Measurements from ENCODE around the gene LAMA3. TPM values are rescaled to one million over a fixed set of nuclear protein-coding genes. Genes with fewer than 3 reads are reported as not detected.

Gene LAMA3
- total and polyA plus RNA-seq, 10 of the 15 experiments (the other 5 are each of a cell fraction or from before 2014, with no cell fraction given) = 0.37 to 6.5 (median 5.4) TPM

GRCh38 chr18:23966909-23967308 is 277.7 kb downstream of the LAMA3 start:
- H3K27ac ChIP-seq (ENCODE audit: control insufficient read depth, insufficient read depth) = no peak overlapping the region

GRCh38 chr18:23967321-23968089 is 278.3 kb downstream of the LAMA3 start:
- WGBS (ENCODE audit: insufficient coverage, insufficient replicate concordance, low lambda C conversion rate, missing lambda C conversion rate) = 20% methylated on average over 9 of the region's 9 CpGs
- peak overlapping the region; percentile 62 for H3K4me2 ChIP-seq (ENCODE audit: control insufficient read depth, insufficient read depth)
- CTCF ChIA-PET = interaction anchor here (0.7 to 2.5 kb wide), 10 partner anchors 15 to 215 kb away, joined by 3 to 10 read pairs (median 4); no protein-coding TSS in a partner anchor
- no peak overlapping the region; the same call in 1 of the 2 replicates for H3K27ac ChIP-seq (ENCODE audit: control insufficient read depth, insufficient read depth)
- H3K4me1 ChIP-seq (ENCODE audit: control insufficient read depth, insufficient read depth, low read length) = peaks cover 37% of the 10 kb centered on the region
- RAD21 ChIA-PET (ENCODE audit: unreplicated experiment) = interaction anchor here (1.0 to 2.2 kb wide), 10 partner anchors 14 to 522 kb away, joined by 3 to 8 read pairs (median 4); partner anchors contain the start of gene TTC39C
- DNase-seq (ENCODE audit: low read depth, low spot score) (peak; percentile 53), FAIRE-seq (no peak), ATAC-seq (peak; percentile 72)
- intact Hi-C loops (cut with micrococcal nuclease; ENCODE audit: unreplicated experiment) (no loop called here), in situ Hi-C loops (cut with MboI) (loop anchor here (5.0 kb wide), 1 partner anchor 145 kb away; no protein-coding TSS in a partner anchor)
- H2AFZ ChIP-seq (ENCODE audit: control insufficient read depth, low read depth, low read length) = peak overlapping the region; percentile 16; the same call in 1 of the 2 replicates
- no peak overlapping the region for H3K9ac ChIP-seq (ENCODE audit: control insufficient read depth, insufficient read depth, low read length)
- H3K36me3 ChIP-seq (ENCODE audit: control insufficient read depth in 2 of 2, insufficient read depth in 2 of 2, low read length in 1 of 2) = no peaks in the 10 kb centered on the region
- H3K9me3 ChIP-seq (replicated peaks; ENCODE audit: control insufficient read depth, insufficient read depth, low read length) = no peaks in the 10 kb centered on the region; the same call in 2 of the 3 replicates
- POLR2A ChIA-PET = interaction anchor here (2.5 kb wide), 1 partner anchor 13 kb away, joined by 7 read pairs; no protein-coding TSS in a partner anchor
- no peaks in the 10 kb centered on the region for H3K79me2 ChIP-seq (ENCODE audit: control insufficient read depth, insufficient read depth, low read length)
- SMC1A ChIA-PET (ENCODE audit: uncharacterized antibody, unreplicated experiment) = interaction anchor here (0.5 to 2.7 kb wide), 16 partner anchors 8 to 150 kb away, joined by 3 to 11 read pairs (median 4); no protein-coding TSS in a partner anchor
- no peaks in the 10 kb centered on the region for H3K27me3 ChIP-seq (replicated peaks in 1 of 2; ENCODE audit: control insufficient read depth in 2 of 2, insufficient read depth in 2 of 2, low read length in 1 of 2)
- 0 out of 2 replicates have a peak overlapping the region, but pooled peaks have one; percentile 9 for H3K4me3 ChIP-seq
- no peaks in the 10 kb centered on the region for H4K20me1 ChIP-seq (ENCODE audit: control insufficient read depth, insufficient read depth)
- BruUV-seq (replicated peaks) = no TSS peak
- TF ChIP-seq PRDM15 (CRISPR knock-in tag; IDR thresholded peaks at IDR 0.05) = no peak
- no peak for TF ChIP-seq CREM (IDR thresholded peaks at IDR 0.05; ENCODE audit: low read depth)
- peak; percentile 31; the same call in 1 of the 2 replicates for TF ChIP-seq MXI1 (IDR thresholded peaks at IDR 0.05; ENCODE audit: low read depth, low read length)
- TF ChIP-seq EED (IDR thresholded peaks at IDR 0.05; ENCODE audit: low read depth) = 0 out of 2 replicates have a peak, but pooled peaks have one; percentile 29
- TF ChIP-seq E2F4 (IDR thresholded peaks at IDR 0.05; ENCODE audit: low read depth, low read length) = no peak

More at GRCh38 chr18:23966909-23967308, 277.7 kb downstream of the LAMA3 start:
- intact Hi-C loops (cut with micrococcal nuclease; ENCODE audit: unreplicated experiment) (no loop called here), in situ Hi-C loops (cut with MboI) (loop anchor here (5.0 kb wide), 1 partner anchor 145 kb away; no protein-coding TSS in a partner anchor)
- no TSS peak for BruUV-seq (replicated peaks)
- Histone ChIP-seq H3K9ac (ENCODE audit: control insufficient read depth, insufficient read depth, low read length) (no peak overlapping the region), H4K20me1 (ENCODE audit: control insufficient read depth, insufficient read depth) (no peaks in the 10 kb centered on the region), H3K79me2 (ENCODE audit: control insufficient read depth, insufficient read depth, low read length) (no peaks in the 10 kb centered on the region), H2AFZ (ENCODE audit: control insufficient read depth, low read depth, low read length) (no peak overlapping the region), H3K4me3 (no peak overlapping the region), H3K4me1 (ENCODE audit: control insufficient read depth, insufficient read depth, low read length) (peaks cover 33% of the 10 kb centered on the region), H3K27me3 (replicated peaks in 1 of 2; ENCODE audit: control insufficient read depth in 2 of 2, insufficient read depth in 2 of 2, low read length in 1 of 2) (no peaks in the 10 kb centered on the region), H3K9me3 (replicated peaks; ENCODE audit: control insufficient read depth, insufficient read depth, low read length) (no peaks in the 10 kb centered on the region; the same call in 2 of the 3 replicates), H3K4me2 (ENCODE audit: control insufficient read depth, insufficient read depth) (no peak overlapping the region; the same call in 1 of the 2 replicates), H3K36me3 (ENCODE audit: control insufficient read depth in 2 of 2, insufficient read depth in 2 of 2, low read length in 1 of 2) (no peaks in the 10 kb centered on the region)
- CTCF ChIA-PET = interaction anchor here (0.7 to 2.5 kb wide), 10 partner anchors 11 to 214 kb away, joined by 3 to 10 read pairs (median 4); no protein-coding TSS in a partner anchor
- 90% methylated on average over 8 of the region's 8 CpGs for WGBS (ENCODE audit: insufficient coverage, insufficient replicate concordance, low lambda C conversion rate, missing lambda C conversion rate)
- SMC1A ChIA-PET (ENCODE audit: uncharacterized antibody, unreplicated experiment) = interaction anchor here (0.5 to 2.7 kb wide), 14 partner anchors 9 to 152 kb away, joined by 3 to 11 read pairs (median 4); no protein-coding TSS in a partner anchor
- RAD21 ChIA-PET (ENCODE audit: unreplicated experiment) = interaction anchor here (0.7 to 2.2 kb wide), 10 partner anchors 14 to 522 kb away, joined by 3 to 8 read pairs (median 4); partner anchors contain the start of gene TTC39C
- DNase-seq (ENCODE audit: low read depth, low spot score) (no peak), FAIRE-seq (no peak), ATAC-seq (no peak)
- POLR2A ChIA-PET = no interaction called here
- TF ChIP-seq TCF12 (IDR thresholded peaks at IDR 0.05; ENCODE audit: low read depth, low read length) (no peak), EP300 (IDR thresholded peaks at IDR 0.05; ENCODE audit: borderline replicate concordance in 1 of 2, control insufficient read depth in 1 of 2, low read depth in 2 of 2, low read length in 2 of 2) (no peak), SP1 (IDR thresholded peaks at IDR 0.05; ENCODE audit: low read depth, low read length) (no peak), NBN (IDR thresholded peaks at IDR 0.05) (no peak)

Data from GM12878 (cell line).